ENCODE data around the gene LRMDA.

The LRMDA gene

DNA sequence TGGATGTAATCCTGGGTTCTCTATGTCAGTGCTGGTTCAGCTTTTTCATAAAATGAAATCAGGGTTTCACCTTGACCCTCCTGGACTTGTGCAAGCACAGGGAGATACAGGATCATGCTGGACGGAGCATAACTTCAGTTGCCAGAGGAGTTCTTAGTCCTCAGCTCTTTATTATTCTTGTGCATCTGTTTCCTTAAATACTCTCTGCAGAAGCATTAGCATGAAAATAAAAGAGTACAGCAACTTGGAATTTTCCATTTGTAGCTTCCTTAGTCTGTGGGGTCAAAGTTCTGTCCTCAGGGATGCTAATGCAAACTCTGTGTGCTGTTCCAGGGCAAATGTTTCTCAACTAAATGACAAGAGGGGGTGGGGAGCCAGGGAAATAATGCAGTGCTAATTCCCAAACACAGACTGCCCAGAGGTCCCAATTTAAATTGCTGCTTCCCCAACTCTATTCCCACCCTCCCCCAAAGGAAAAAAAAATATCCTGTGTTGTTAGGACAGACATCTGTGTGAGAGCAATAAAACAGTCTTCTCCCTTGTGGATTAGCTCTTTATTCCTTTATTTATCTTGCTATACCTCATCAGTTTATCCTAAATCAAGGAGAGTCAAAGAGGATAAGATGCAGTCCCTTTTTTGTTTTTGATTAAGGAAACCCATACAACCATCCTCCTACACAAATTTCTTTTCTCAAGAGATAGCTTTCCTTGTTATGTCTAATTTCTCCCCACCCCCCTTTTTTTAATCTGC, 905.0 kb downstream of the LRMDA start:
- DNase-seq = no peak

DNA sequence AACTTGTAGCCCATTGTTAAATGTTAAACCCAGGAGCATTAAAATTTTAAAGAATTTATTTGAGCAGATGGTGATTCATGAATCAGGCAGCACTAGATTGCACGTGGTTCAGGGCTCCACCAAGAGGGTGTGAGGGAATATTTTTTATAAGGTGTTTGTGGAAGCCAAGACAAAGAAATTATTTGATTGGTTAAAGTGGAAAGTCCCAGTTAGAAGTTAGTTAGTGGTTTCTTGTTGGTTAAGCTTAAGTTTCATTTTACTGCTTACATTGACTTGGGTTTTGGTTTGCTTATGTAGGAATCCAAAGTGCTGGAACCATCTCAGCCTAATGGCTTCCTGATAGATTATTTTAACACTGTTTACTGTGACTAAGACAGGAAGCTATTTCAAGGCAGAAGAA, 906.2 kb downstream of the LRMDA start:
- DNase-seq = no peak

DNA sequence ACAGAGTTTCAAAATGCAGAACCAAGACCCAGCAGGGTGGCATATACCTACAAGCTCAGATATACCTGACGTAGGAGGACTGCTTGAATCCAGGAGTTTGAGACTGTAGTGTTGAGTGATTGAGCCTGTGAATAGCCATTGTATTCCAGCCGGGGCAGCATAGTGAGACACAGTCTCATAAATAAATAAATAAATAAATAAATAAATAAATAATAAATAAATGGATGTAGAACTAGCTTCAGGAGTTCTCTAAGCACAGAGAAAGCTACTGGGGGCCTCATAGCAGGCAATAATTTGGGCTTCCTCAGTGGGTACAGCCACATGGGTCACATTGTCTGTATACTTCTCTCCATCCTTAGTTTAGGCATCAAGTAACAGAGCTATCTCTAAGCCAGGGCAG, 906.8 kb downstream of the LRMDA start:
- DNase-seq = no peak

DNA sequence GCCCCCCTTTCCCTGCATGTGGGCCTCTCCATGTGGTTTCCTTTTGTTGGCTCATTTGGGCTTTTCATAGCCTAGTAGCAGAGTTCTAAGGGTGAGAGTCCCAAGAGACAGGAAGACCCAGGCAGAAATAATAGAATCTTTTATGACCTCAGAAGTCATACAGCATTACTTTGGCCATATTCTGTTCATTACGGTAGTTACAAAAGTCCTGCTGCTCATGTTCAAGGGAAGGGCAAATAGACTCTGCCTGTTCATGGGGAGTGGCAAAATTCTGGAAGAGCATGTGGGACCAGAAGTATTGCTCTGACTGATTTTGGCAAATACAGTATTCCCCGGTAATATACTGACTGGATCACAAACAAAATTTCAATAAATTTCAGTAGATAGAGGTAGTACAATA, 910.3 kb downstream of the LRMDA start:
- no peak for DNase-seq

DNA sequence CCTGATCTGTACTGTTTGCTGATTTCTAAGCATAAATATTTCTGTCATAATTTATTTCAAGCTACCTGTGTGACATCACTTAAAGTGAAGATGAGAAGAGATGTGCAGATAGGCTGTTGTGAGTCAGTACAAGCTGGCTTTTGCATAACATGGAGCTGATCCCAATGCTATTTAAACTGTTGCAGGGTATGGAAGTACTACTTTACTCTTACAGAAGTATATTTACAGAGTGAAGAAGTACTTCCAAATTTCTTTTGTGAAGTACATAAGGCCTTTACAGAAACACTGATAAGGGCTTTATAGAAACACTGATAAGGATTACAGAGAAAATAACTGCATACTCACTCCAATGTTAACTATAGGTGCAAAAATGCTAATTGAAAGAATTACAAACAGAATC, 911.6 kb downstream of the LRMDA start:
- no peak for DNase-seq

DNA sequence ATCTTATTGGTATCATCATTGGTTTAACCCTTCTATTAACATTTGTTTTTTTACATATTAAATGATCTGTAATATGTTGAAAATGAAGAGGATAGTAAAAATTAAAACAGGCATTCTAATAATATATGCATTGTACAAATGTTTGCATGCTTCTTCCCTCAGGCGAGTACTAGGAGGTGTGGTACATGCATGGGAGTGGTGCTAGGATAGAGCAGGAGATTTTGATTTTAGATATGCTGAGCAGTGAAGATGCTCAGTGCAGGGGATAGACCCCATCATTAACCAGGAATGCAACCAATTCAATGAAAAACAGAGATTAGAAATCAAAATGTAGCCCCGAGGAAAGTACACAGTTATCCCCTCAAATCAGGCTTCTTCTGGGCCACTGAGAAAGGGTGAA, 916.4 kb downstream of the LRMDA start:
- no peak for DNase-seq

DNA sequence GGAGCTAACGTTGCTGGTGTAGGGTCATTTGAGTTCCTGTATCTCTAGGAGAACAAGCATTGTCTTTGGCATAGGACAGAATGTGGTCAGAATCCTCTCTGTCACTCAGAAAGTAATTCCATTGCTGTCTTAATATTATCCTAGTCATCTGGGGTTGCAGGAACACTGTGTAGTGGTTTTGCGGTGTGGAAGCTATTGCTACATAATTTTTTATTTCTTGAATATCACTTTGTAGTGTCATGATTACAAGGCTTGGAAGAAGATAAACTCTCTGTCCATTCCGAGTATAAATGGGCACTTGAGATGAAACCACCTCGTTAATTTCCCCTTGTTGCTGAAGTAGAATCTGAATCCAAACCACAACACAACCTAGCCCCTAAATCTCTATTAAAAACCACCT, 919.2 kb downstream of the LRMDA start:
- DNase-seq = no peak

GRCh38 chr10:76352300-76352699, 920.9 kb downstream of the LRMDA start:
- no peak for DNase-seq

DNA sequence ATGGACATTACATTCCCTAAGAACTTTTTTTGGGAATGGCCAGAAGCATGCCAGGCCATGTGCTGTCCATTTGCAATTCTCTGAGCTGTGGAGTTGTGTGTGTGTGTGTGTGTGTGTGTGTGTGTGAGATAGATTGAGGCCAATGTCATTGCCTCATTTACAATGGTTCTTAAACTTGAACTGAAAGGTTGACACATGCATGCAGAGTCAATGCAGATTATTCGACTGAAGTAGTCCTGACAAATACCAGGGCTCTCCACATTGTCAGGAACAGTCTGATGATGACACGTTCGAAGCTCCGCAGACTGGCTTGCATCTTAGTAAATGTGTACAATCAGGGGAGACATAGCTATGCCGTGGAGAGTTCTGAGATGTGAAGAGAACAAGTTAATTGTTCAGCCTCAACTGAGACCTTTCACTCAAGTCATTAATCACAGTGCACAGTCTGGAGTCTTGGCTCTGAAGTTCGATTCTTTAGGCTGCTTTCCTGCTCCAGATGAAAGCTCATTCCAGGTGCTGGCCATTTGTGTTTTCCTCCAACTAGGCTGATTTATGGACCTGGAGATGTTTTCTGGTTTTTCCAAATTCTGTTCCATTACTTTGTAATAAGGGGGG, 921.9 kb downstream of the LRMDA start:
- DNase-seq = no peak

- no peak for DNase-seq
These were observed 922.9 kb downstream of the LRMDA start for GRCh38 chr10:76354212-76354738.

DNA sequence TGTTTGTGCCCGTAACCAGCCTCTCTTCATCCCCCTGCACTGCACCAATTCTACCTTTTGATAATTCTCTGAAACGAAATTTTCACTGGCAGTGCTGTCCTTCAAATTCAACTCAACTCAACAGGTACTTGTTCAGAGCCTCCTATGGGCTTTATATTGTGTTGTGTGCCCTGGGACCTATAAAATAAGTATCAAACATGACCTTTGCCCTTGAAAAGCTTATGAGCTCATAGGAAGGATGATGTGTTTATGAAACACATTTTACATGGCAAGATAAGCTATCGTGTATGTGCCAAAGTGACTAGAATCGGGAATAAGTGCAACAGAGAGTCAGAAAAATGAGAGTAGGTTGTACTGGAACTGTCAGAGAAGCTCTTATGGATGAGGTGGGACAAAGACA, 923.5 kb downstream of the LRMDA start:
- no peak for DNase-seq

DNA sequence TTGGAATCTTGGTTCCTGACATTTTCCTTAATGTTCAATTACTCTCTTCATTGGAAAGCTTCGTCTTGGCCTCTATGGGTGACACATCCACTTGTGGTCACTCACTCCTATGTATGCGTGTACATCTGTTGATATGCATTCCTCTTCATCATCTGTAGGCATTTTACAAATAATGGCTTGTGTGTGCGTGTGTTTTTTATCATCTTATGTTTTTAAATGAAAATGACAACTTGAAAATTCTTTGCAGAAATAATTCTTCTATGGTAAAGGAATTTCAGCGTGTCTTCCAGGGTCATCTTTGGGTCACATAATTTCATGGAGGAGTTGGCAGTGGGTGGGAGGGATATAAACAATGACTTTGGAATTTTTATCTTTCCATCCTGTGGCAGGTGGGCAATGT, 925.1 kb downstream of the LRMDA start:
- DNase-seq = no peak

DNA sequence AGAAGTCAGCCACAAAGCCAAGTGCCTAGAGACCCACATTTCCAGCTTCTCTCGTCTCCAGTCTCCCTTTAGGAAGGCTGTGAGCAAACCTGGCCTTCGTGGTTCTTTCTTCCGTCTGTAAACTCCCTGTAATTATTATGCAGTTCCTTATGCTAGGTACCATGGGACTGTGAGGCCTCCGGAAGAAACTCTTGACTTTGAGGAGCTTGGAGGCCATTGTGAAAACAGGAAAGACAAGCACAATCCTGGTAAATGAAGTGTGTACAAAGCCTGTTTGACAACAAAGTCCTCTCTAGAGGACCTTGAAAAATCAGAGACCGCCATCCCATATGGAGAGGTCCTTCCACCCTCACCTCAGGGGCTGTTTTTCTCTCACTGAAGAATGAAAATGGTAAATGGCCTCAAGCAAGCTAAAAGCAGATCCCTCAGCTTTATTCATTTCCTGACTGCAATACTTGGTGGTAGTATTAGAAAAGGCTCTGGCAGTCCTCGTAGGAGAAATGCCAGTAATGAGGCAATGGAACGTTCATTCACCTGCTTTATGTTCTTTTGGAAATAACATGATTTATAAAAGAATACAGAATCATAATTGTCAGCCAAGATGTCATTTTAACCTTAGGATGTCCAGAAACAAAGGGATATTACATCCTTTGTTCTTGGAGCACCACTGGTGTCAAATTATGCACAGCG, 926.4 kb downstream of the LRMDA start:
- DNase-seq = no peak

DNA sequence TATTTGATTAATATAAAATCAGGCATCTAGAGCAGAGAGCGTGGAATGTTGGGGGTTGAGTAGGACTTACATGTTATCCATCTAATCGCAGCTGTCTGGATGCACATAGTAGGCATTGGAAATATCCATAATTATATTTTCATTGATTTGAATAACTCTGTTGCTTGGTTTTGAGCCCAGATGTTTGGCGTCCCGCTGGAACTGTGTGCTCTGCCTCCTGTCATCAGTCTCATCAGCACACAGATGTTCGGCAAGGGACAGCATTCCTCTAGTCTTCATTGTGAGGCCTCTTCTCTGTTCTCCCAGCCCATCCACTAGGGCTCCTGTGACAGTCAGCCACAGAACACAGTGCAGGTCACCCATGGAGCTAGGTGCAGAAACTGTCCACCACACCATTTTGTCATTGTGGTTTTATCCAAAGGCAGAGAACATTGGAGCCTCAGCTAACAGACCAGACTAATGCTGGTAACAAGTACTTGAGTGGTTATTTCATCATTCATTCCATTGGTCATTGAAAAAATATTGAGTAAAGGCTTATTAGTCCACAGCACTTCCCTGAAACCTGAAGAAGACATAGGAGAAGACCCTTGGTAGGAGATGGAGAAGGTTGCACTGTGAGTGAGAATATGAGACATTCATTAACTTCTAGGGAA, 927.4 kb downstream of the LRMDA start:
- no peak for DNase-seq

DNA sequence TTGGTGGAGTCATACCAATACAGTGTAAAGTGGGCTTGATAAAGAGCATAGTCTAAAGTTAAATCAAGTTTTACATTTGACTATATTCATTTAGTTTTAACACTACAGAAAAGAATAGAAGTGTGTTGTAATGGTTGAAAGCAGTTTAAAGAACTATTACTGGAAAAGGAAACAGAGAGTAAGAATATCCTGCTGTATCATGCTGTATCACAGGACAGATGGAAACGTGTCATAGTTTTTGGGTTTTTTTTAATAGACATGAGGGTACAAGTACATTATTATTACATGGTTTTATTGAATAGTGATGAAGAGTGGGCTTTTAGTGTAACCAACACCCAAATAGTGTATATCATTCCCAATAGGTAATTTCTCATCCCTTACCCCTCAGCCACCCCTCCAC, 944.3 kb downstream of the LRMDA start:
- no peak for DNase-seq

DNA sequence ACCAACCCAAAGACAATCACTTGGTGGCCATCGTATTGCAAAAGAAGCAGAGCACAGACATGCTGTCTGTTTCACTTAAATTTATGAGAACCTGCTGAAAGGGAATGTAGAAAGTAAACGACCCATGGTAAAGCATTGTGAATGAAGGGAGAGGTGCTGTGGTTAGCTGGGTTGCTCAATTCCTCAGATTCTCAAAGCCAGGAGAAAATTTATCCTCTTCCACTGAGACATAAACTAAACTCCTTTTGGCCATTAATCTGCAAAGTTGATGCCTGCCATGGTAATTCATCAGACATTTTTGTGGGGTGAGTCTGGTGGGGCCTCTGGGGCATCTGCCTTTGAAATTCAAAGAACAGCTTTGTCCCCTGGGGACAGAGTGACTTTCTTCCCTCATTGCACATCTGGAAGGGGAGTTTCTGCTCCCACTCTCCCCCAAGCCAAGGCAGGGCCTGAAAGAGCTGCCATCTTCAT, 951.0 kb downstream of the LRMDA start:
- DNase-seq = peak; percentile 6

- no peak for DNase-seq
These were observed 957.0 kb downstream of the LRMDA start for GRCh38 chr10:76388321-76389023.

- no peak for DNase-seq
These were observed 962.7 kb downstream of the LRMDA start for GRCh38 chr10:76393875-76394706.

DNA sequence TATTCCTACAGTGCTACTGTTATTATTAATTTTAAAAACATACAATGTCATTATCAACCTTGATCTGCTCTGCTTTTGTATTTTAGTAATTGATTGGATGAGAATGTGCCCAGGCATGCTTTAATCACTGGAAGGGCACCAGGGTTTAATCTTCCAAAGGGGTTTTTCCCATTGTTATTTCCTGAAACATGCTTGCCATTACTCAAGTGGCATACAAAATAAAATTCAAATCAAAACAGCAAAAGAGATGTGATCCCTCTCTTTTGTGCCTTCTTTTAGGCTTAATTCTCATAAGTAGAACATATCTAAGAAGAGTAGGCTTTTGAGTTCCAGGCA, 963.3 kb downstream of the LRMDA start:
- DNase-seq = no peak

DNA sequence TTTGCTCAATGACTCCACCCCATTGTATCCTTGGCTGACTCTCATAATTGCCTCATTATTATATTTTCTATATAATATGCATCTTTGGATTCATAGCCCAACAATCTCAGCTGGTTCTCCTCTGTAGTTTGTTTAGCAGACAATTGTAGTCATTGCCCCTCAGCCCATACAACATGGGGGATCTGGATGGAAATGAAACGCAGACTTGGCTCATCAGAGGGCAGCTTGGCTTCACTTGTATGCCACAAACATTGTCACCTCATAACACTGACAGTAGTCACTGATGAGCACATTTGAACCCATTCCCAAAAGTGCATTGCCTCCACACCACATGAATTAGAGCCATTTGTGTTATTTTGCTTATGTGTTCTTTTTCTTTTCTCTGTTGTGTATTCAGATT, 963.8 kb downstream of the LRMDA start:
- no peak for DNase-seq

GRCh38 chr10:76396134-76396533, 964.7 kb downstream of the LRMDA start:
- DNase-seq = no peak
